Chondrocyte (in vitro differentiated cells): ENCODE results near the gene SORL1. TPM values are rescaled to one million over a fixed set of nuclear protein-coding genes. Genes with fewer than 3 reads are reported as not detected.

Experiments used
- DNase-seq: peaks from one replicate; pipeline ENCODE4 v3.0.0; 2021; ENCODE audit warnings: mixed read lengths, low spot score
- H3K27ac Mint-ChIP-seq: one replicate; pipeline ENCODE4 v1.8.0; 2021; ENCODE audit warnings: mild to moderate bottlenecking, moderate library complexity, mixed read lengths; ENCODE audit not compliant: unreplicated experiment
- H3K27me3 Mint-ChIP-seq: 2 replicates; pipeline ENCODE4 v1.8.0; 2021; ENCODE audit warnings: low read depth, mixed read lengths
- H3K36me3 Mint-ChIP-seq: 2 replicates; pipeline ENCODE4 v1.8.0; 2021; ENCODE audit warnings: low read depth, mixed read lengths
- H3K4me1 Mint-ChIP-seq: 2 replicates; pipeline ENCODE4 v1.8.0; 2021; ENCODE audit warnings: low read depth, mild to moderate bottlenecking, mixed read lengths
- H3K4me3 Mint-ChIP-seq: one replicate; pipeline ENCODE4 v1.8.0; 2021; ENCODE audit warnings: mild to moderate bottlenecking, moderate library complexity, mixed read lengths; ENCODE audit not compliant: unreplicated experiment
- H3K9me3 Mint-ChIP-seq: 2 replicates; pipeline ENCODE4 v1.8.0; 2021; ENCODE audit warnings: low read depth, mixed read lengths
- total RNA-seq: library from RNA; stranded (reverse); gene quantifications from 3 replicates; pipeline ENCODE4 v1.2.1, GENCODE V29; 2021
- TF ChIP-seq, protein P1 (sequence below): fragments of 200-600 bp; sonication (generic); IDR thresholded peaks from 2 replicates; pipeline ENCODE4 v1.5.0; 2021; ENCODE audit warnings: antibody characterized with exemption, mild to moderate bottlenecking, moderate library complexity

SORL1 gene
- total RNA-seq, 1 donor from 2014 or later, result 0.87 TPM

DNA sequence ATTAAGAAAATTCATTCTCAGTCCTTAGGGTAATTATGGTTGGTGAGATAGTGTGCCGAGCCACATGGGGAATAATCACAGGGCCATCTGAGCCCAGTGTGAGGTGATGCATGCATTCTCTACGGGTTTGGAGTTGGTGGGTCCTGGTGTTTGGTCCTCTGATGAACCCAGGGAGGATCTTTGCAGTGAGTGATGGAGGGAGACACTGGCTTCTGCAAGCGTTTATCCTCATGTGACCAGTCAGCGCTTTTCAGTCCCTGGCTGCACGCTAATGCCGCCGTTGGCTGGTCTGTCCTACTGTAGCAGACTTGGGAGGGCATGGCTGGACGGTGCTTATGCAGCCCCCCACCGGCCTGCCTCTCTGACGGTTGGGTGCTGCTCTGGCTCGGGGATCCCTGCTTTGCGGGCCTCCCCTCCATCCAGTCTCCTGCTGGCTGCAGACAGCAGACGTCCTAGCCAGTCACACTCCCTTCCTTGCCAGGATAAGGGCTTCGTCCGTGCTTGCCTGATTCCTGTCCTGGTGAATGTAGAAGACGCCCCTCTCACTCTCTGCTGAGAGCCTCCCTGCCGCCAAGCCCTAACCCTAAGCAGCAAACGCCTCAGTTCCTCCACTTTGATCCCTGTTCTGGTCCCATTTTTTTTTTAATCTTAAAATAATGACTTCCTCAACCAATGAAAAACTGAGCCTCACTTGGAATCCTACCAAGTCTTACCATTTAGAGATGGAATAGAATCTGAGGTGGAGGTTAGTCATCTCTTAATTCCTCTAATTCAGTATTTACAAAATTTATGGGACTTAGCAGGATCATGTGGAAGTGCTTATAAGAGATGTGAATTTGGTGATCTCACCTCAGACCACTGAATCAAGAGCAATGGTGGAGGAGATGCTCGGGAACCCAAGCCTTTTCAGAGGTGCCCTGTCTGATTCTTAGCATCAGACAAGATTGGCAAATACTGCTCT is 144.4 kb downstream of the SORL1 start:
- H3K4me3 Mint-ChIP-seq, result no peak overlapping the region
- H3K27me3 Mint-ChIP-seq, result peaks cover 19% of the 10 kb centered on the region
- H3K4me1 Mint-ChIP-seq, result peaks cover 13% of the 10 kb centered on the region
- peaks cover 3% of the 10 kb centered on the region for H3K9me3 Mint-ChIP-seq
- H3K27ac Mint-ChIP-seq, result peak overlapping the region; percentile 71
- DNase-seq, result no peak
- TF ChIP-seq, protein P1, sequence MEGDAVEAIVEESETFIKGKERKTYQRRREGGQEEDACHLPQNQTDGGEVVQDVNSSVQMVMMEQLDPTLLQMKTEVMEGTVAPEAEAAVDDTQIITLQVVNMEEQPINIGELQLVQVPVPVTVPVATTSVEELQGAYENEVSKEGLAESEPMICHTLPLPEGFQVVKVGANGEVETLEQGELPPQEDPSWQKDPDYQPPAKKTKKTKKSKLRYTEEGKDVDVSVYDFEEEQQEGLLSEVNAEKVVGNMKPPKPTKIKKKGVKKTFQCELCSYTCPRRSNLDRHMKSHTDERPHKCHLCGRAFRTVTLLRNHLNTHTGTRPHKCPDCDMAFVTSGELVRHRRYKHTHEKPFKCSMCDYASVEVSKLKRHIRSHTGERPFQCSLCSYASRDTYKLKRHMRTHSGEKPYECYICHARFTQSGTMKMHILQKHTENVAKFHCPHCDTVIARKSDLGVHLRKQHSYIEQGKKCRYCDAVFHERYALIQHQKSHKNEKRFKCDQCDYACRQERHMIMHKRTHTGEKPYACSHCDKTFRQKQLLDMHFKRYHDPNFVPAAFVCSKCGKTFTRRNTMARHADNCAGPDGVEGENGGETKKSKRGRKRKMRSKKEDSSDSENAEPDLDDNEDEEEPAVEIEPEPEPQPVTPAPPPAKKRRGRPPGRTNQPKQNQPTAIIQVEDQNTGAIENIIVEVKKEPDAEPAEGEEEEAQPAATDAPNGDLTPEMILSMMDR, result no peak
- H3K36me3 Mint-ChIP-seq, result peaks cover 2% of the 10 kb centered on the region

DNA sequence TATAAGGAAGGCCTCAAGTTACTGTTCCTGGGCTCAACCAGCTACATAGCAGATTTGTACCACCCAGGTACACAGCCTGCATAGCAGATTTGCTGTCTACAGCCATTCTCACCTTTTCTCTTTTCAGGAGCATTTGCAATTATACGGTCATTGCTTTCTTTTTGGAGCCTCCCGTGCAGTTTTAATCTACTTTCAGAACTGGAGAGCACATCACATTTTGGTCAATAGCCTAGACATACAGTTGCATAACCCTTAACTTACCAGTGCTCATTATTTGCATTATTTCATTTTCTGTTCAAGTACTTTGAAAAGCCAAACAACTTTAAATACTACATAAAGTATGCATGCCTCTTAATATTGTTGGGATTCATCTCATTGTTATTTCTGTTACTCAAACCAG is 151.2 kb downstream of the SORL1 start:
- Mint-ChIP-seq H3K4me3 (no peak overlapping the region), H3K27ac (no peak overlapping the region), H3K36me3 (no peaks in the 10 kb centered on the region), H3K27me3 (peaks cover 36% of the 10 kb centered on the region), H3K4me1 (no peaks in the 10 kb centered on the region), H3K9me3 (peaks cover 4% of the 10 kb centered on the region)
- TF ChIP-seq, protein P1, result no peak
- no peak for DNase-seq

DNA sequence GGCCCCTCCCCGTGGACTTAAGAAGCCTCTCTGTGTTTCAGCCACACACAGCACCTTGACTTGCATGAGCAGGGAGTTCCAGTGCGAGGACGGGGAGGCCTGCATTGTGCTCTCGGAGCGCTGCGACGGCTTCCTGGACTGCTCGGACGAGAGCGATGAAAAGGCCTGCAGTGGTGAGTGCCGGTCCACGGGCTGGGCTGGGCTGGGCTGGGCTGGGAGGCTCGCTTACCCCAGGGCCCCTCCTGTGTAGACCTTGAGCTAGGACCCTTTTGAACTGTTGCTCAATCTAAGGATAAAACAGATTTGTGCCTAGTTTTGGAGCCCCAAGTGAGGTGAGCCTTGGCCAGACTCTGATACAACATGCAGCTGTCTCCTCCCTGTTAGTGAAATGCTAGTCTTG is 152.0 kb downstream of the SORL1 start:
- Mint-ChIP-seq H3K9me3 (peaks cover 4% of the 10 kb centered on the region), H3K27ac (no peak overlapping the region), H3K36me3 (peaks cover under 1% of the 10 kb centered on the region), H3K4me1 (no peaks in the 10 kb centered on the region), H3K27me3 (peaks cover 39% of the 10 kb centered on the region), H3K4me3 (no peak overlapping the region)
- no peak for DNase-seq
- TF ChIP-seq, protein P1, result no peak

DNA sequence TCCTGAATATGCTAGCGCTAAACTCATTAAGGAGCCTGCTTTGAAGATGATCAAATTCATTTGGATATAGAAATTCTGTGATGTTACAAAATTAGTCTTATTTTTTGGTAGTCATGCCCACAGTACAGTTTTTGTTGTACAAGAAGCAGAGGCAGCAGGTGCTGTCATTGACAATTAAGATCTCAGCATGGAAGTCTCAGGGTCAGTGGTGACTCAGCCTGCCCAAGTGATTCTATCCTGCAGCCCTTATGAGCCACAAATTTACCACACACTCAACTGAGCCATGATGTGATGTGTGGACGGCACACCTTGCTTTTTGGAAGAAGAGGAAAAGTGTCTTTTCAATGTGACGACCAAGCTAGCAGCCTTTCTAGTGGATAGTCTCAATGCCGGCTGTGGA is 154.2 kb downstream of the SORL1 start:
- H3K9me3 Mint-ChIP-seq, result peaks cover 7% of the 10 kb centered on the region
- H3K4me3 Mint-ChIP-seq, result no peak overlapping the region
- DNase-seq, result no peak
- H3K27ac Mint-ChIP-seq, result no peak overlapping the region
- TF ChIP-seq, protein P1, result no peak
- peaks cover 41% of the 10 kb centered on the region for H3K27me3 Mint-ChIP-seq
- peaks cover 2% of the 10 kb centered on the region for H3K36me3 Mint-ChIP-seq
- no peaks in the 10 kb centered on the region for H3K4me1 Mint-ChIP-seq

DNA sequence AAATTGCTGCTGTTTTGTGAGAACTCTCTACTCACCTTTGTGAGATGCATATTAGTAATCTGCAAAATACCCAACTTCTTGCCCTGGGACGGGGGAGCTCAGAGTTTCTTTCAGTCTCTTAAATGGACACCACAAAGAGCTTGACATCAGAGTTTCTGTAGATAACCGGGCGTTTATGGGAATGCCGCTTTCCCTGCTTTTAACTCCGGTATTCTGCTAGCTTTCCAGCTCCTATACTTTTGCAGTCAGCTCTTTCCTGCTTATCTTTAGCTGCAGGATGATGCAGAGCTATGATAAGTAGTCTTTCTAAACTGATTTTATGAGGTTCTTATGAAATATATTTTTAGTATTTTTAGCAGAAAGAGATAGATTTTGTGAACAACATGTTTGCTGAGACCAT is 155.2 kb downstream of the SORL1 start:
- peaks cover 2% of the 10 kb centered on the region for H3K36me3 Mint-ChIP-seq
- no peaks in the 10 kb centered on the region for H3K4me1 Mint-ChIP-seq
- peaks cover 35% of the 10 kb centered on the region for H3K27me3 Mint-ChIP-seq
- TF ChIP-seq, protein P1, result no peak
- H3K9me3 Mint-ChIP-seq, result peaks cover 3% of the 10 kb centered on the region
- H3K4me3 Mint-ChIP-seq, result no peak overlapping the region
- no peak for DNase-seq
- H3K27ac Mint-ChIP-seq, result no peak overlapping the region
